ENCODE measurements around the gene PARD6G. TPM values are rescaled to one million over a fixed set of nuclear protein-coding genes. Genes with fewer than 3 reads are reported as not detected.

PARD6G gene
- total RNA-seq, 1 donor from 2014 or later: not detected

GRCh38 chr18:80194874-80195570, 52.3 kb downstream of the PARD6G start:
- H3K4me1 Mint-ChIP-seq: no peaks in the 10 kb centered on the region
- intact Hi-C loops (cut with micrococcal nuclease): no loop called here
- TF ChIP-seq CTCF (IDR thresholded peaks at IDR 0.05): no peak
- H3K36me3 Mint-ChIP-seq (ENCODE audit: low read depth): no peaks in the 10 kb centered on the region
- peaks cover 37% of the 10 kb centered on the region for H3K27me3 Mint-ChIP-seq
- no peaks in the 10 kb centered on the region for H3K9me3 Mint-ChIP-seq
- POLR2A ChIA-PET: no interaction called here
- DNase-seq: no peak
- no peak overlapping the region for H3K4me3 Mint-ChIP-seq
- CTCF ChIA-PET: no interaction called here
- H3K27ac Mint-ChIP-seq: no peak overlapping the region
- ATAC-seq (ENCODE audit: low read depth): no peak

- no peak for TF ChIP-seq CTCF (IDR thresholded peaks at IDR 0.05)
- DNase-seq (no peak), ATAC-seq (ENCODE audit: low read depth) (no peak)
- Mint-ChIP-seq H3K9me3 (no peaks in the 10 kb centered on the region), H3K4me1 (no peaks in the 10 kb centered on the region), H3K27ac (no peak overlapping the region), H3K36me3 (ENCODE audit: low read depth) (no peaks in the 10 kb centered on the region), H3K27me3 (peaks cover 35% of the 10 kb centered on the region), H3K4me3 (no peak overlapping the region)
- CTCF ChIA-PET: no interaction called here
- POLR2A ChIA-PET: no interaction called here
- intact Hi-C loops (cut with micrococcal nuclease): no loop called here
Measured at GRCh38 chr18:80193701-80194100, 53.6 kb downstream of the PARD6G start.

GRCh38 chr18:80192653-80193385, 54.5 kb downstream of the PARD6G start:
- TF ChIP-seq CTCF (IDR thresholded peaks at IDR 0.05): no peak
- intact Hi-C loops (cut with micrococcal nuclease): no loop called here
- H3K36me3 Mint-ChIP-seq (ENCODE audit: low read depth): no peaks in the 10 kb centered on the region
- ChIA-PET CTCF (no interaction called here), POLR2A (no interaction called here)
- no peaks in the 10 kb centered on the region for H3K4me1 Mint-ChIP-seq
- no peak overlapping the region for H3K4me3 Mint-ChIP-seq
- no peak overlapping the region for H3K27ac Mint-ChIP-seq
- no peaks in the 10 kb centered on the region for H3K9me3 Mint-ChIP-seq
- H3K27me3 Mint-ChIP-seq: peaks cover 35% of the 10 kb centered on the region
- ATAC-seq (ENCODE audit: low read depth) (no peak), DNase-seq (no peak)

- CTCF ChIA-PET: no interaction called here
Measured at GRCh38 chr18:80191907-80192652, 55.2 kb downstream of the PARD6G start.

More at GRCh38 chr18:80191907-80192652, 55.2 kb downstream of the PARD6G start:
- Mint-ChIP-seq H3K27ac (no peak overlapping the region), H3K36me3 (ENCODE audit: low read depth) (no peaks in the 10 kb centered on the region), H3K4me1 (no peaks in the 10 kb centered on the region), H3K9me3 (no peaks in the 10 kb centered on the region), H3K27me3 (peaks cover 33% of the 10 kb centered on the region), H3K4me3 (no peak overlapping the region)
- ATAC-seq (ENCODE audit: low read depth) (no peak), DNase-seq (no peak)
- POLR2A ChIA-PET: no interaction called here
- intact Hi-C loops (cut with micrococcal nuclease): no loop called here
- no peak for TF ChIP-seq CTCF (IDR thresholded peaks at IDR 0.05)
